HepG2 (cell line): ENCODE measurements around the gene ESYT3. TPM values are rescaled to one million over a fixed set of nuclear protein-coding genes. Genes with fewer than 3 reads are reported as not detected.

Source experiments
- ATM ChIP-seq: fragments of 450-650 bp; IDR thresholded peaks from 2 replicates; pipeline ENCODE4 v1.7.1; 2017; ENCODE audit warnings: mild to moderate bottlenecking, borderline replicate concordance
- NR2F6 ChIP-seq, 2 experiments: IDR thresholded peaks; 2 replicates each; pipeline ENCODE4 v1.6.1; 2016; ENCODE audit warnings: antibody characterized with exemption in 1 of 2, mild to moderate bottlenecking in 1 of 2
- PAF1 ChIP-seq: IDR thresholded peaks from 2 replicates; pipeline ENCODE4 v1.6.1; 2016; ENCODE audit warnings: missing genetic modification reagents, missing compliant biosample characterization
- SNAPC2 ChIP-seq: sonication (generic); formaldehyde crosslinking; IDR thresholded peaks from 2 replicates; pipeline ENCODE4 v1.8.1; 2022; ENCODE audit warnings: mild to moderate bottlenecking, missing genetic modification reagents
- TP53 ChIP-seq: sonication (generic); formaldehyde crosslinking; conservative IDR thresholded peaks from 2 replicates; pipeline ENCODE4 v1.4.0; 2020; ENCODE audit warnings: missing genetic modification reagents
- TRIM24 ChIP-seq: sonication (generic); formaldehyde crosslinking; IDR thresholded peaks from 2 replicates; pipeline ENCODE4 v1.8.0; 2022; ENCODE audit warnings: mild to moderate bottlenecking, missing genetic modification reagents
- ZBED4 ChIP-seq: sonication (generic); formaldehyde crosslinking; IDR thresholded peaks from 2 replicates; pipeline ENCODE4 v1.4.0; 2020; ENCODE audit warnings: missing genetic modification reagents, borderline replicate concordance
- ZNF17 ChIP-seq: sonication (generic); formaldehyde crosslinking; IDR thresholded peaks from 2 replicates; pipeline ENCODE4 v1.5.0; 2020; ENCODE audit warnings: mild to moderate bottlenecking, missing genetic modification reagents
- ZNF367 ChIP-seq: sonication (generic); formaldehyde crosslinking; IDR thresholded peaks from 2 replicates; pipeline ENCODE4 v1.4.0; 2020; ENCODE audit warnings: missing genetic modification reagents, borderline replicate concordance
- ZNF549 ChIP-seq: sonication (generic); formaldehyde crosslinking; IDR thresholded peaks from 2 replicates; pipeline ENCODE4 v1.5.0; 2020; ENCODE audit warnings: missing genetic modification reagents
- ZNF747 ChIP-seq: sonication (generic); formaldehyde crosslinking; IDR thresholded peaks from 2 replicates; pipeline ENCODE4 v1.8.1; 2023; ENCODE audit warnings: missing genetic modification reagents, mild to moderate bottlenecking, borderline replicate concordance
- polyA plus RNA-seq, 8 experiments: library from polyadenylated mRNA; depleted of rRNA in 3 of 8; stranded (reverse) in 7 of 8; unstranded in 1 of 8; fragments of >200 nt; fragmentation: Illumina TruSeq in 4 of 8; extraction: Trizol in 4 of 8; gene quantifications; 2 replicates each; pipeline versions ENCODE4 v1.2.1 to v1.2.3, GENCODE V29; 2011 to 2016; ENCODE audit warnings: low read depth in 4 of 8, missing spikeins in 1 of 8, mixed read lengths in 1 of 8; ENCODE audit not compliant: insufficient read depth in 1 of 8
- total RNA-seq, 5 experiments: library from RNA; depleted of rRNA; stranded (reverse); fragments of >200 nt; fragmentation: Illumina TruSeq; extraction: Trizol; gene quantifications; 2 replicates each; pipeline ENCODE4 v1.2.3, GENCODE V29; 2016; ENCODE audit warnings: low read depth in 1 of 5
- TF ChIP-seq, protein P1 (sequence below): sonication (generic); formaldehyde crosslinking; IDR thresholded peaks from 2 replicates; pipeline ENCODE4 v1.4.0; 2020; ENCODE audit warnings: mild to moderate bottlenecking, missing genetic modification reagents
- TF ChIP-seq, protein P2 (sequence below): sonication (generic); formaldehyde crosslinking; IDR thresholded peaks from 2 replicates; pipeline ENCODE4 v1.9.0; 2022; ENCODE audit warnings: low read depth, missing genetic modification reagents
- TF ChIP-seq, protein P3 (sequence below): sonication (generic); formaldehyde crosslinking; IDR thresholded peaks from 2 replicates; pipeline ENCODE4 v1.8.1; 2023; ENCODE audit warnings: mild to moderate bottlenecking, moderate library complexity, missing genetic modification reagents

ESYT3 gene
- total and polyA plus RNA-seq, 2 of the 13 experiments (the other 11 are each of a cell fraction or from before 2014, with no cell fraction given): 1.5 to 4.1 TPM

- TF ChIP-seq, protein P1, sequence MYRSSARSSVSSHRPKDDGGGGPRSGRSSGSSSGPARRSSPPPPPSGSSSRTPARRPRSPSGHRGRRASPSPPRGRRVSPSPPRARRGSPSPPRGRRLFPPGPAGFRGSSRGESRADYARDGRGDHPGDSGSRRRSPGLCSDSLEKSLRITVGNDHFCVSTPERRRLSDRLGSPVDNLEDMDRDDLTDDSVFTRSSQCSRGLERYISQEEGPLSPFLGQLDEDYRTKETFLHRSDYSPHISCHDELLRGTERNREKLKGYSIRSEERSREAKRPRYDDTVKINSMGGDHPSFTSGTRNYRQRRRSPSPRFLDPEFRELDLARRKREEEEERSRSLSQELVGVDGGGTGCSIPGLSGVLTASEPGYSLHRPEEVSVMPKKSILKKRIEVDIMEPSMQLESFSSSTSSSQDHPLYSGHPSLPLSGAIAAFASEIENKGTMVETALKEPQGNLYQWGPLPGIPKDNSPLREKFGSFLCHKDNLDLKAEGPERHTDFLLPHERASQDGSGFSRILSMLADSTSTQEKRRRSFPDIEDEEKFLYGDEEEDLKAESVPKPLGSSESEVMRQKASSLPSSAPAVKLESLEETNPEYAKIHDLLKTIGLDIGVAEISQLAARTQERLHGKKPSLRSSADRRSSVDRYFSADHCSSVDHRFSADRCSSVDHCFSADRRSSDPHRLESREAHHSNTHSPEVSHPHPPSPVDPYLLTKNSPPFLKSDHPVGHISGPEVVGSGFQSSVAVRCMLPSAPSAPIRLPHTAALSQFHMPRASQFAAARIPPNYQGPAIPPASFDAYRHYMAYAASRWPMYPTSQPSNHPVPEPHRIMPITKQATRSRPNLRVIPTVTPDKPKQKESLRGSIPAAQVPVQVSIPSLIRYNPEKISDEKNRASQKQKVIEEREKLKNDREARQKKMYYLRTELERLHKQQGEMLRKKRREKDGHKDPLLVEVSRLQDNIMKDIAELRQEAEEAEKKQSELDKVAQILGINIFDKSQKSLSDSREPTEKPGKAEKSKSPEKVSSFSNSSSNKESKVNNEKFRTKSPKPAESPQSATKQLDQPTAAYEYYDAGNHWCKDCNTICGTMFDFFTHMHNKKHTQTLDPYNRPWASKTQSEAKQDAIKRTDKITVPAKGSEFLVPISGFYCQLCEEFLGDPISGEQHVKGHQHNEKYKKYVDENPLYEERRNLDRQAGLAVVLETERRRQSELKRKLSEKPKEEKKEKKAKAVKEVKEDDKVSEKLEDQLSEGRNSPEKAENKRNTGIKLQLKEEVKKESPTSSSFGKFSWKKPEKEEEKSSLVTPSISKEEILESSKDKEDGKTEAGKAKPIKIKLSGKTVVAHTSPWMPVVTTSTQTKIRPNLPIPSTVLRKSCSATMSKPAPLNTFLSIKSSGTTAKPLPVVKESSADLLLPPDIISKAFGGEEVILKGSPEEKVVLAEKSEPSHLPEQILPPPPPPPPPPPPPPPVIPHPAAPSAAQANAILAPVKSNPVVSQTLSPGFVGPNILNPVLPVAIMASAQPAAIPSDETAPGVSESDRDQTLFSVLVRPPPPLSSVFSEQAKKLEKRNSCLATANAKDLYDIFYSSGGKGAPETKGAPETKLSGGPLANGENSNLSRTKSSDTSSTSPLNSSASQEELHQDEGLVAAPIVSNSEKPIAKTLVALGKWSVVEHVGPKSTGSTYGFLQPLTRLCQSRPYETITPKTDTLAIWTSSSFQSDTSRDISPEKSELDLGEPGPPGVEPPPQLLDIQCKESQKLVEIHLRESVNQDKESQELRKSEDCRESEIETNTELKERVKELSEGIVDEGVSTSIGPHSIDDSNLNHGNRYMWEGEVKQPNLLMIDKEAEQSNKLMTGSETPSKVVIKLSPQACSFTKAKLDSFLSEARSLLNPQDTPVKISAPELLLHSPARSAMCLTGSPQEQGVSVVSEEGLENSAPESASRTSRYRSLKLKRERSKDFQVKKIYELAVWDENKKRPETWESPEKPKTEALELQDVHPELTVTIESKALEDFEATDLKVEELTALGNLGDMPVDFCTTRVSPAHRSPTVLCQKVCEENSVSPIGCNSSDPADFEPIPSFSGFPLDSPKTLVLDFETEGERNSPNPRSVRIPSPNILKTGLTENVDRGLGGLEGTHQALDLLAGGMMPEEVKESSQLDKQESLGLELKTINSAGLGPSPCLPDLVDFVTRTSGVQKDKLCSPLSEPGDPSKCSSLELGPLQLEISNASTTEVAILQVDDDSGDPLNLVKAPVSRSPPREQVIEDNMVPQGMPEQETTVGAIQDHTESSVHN: no peak
- TF ChIP-seq SNAPC2 (CRISPR knock-in tag) (no peak), ZBED4 (no peak), TRIM24 (no peak), ZNF549 (CRISPR knock-in tag) (no peak), TP53 (no peak), NR2F6 (IDR thresholded peaks at IDR 0.05) (peak; percentile 78), NR2F6 (CRISPR knock-in tag; IDR thresholded peaks at IDR 0.05) (peak; percentile 68), ZNF747 (CRISPR knock-in tag) (no peak), ZNF17 (CRISPR knock-in tag) (no peak), PAF1 (CRISPR knock-in tag) (no peak), ATM (no peak), ZNF367 (no peak)
- TF ChIP-seq, protein P2, sequence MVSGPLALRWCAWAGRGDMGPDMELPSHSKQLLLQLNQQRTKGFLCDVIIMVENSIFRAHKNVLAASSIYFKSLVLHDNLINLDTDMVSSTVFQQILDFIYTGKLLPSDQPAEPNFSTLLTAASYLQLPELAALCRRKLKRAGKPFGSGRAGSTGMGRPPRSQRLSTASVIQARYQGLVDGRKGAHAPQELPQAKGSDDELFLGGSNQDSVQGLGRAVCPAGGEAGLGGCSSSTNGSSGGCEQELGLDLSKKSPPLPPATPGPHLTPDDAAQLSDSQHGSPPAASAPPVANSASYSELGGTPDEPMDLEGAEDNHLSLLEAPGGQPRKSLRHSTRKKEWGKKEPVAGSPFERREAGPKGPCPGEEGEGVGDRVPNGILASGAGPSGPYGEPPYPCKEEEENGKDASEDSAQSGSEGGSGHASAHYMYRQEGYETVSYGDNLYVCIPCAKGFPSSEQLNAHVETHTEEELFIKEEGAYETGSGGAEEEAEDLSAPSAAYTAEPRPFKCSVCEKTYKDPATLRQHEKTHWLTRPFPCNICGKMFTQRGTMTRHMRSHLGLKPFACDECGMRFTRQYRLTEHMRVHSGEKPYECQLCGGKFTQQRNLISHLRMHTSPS: no peak; the same call in 1 of the 2 replicates
- TF ChIP-seq, protein P3, sequence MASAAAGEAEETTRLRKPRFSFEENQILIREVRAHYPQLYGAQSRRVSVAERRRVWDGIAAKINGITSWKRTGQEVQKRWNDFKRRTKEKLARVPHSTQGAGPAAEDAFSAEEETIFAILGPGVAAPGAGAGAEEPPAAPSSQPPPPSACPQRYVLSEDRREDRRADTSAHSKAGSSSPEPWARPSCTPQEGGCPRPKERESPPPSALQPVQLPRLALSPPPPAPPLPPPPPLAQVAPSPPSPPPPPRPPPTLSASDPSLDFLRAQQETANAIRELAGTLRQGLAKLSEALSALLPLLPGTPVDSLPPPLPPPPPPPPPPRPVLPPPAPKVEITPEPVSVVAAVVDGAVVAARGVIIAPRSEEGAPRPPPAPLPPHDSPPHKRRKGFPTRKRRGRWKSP: no peak
Measured at GRCh38 chr3:138398791-138399575, 35.4 kb upstream of the ESYT3 start (continued).
